Inferior parietal cortex (tissue), 1 donor: ENCODE data around the gene CACNA2D1.
"Not testable (repeated sequence)": the region's sequence is repeated elsewhere in the genome, so short reads cannot be mapped to it uniquely, and the experiment has no call there.

Experiments used
- DNase-seq: peaks from one replicate; pipeline ENCODE4 v3.0.0-alpha.2; 2016; ENCODE audit errors: extremely low spot score

Gene CACNA2D1

DNA sequence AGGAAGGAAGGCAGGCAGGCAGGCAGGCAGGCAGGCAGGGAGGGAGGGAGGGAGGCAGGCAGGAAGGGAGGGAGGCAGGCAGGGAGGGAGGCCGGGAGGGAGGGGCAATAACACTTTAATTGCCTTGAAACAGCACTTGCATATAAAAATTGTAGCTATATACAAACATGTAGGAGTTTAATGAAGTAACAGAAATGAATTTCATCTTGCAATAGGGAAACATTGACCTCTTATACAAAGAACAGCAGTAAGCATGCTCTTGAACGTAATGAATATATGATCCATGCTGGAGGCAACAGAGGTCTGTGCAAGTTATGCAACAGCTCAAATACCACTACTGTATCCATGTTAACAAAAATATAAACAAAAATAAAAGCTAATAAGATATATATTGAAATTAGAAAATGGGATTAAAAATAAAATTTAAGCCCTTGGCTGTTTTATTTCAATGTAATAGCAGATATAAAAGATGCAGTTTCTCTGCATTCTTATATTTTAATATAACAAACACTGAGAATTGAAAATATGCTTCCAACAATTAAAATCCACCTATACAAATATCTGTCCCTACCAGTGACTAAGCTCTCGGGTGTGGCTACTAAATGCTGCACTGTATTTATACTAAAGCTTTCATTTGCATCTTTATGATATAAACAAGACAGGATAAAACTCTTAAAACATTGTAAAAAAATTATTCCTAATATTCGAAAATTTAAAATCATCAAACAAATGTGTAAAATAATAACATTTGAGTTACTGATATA, 50.3 kb downstream of the CACNA2D1 start:
- no peak for DNase-seq

DNA sequence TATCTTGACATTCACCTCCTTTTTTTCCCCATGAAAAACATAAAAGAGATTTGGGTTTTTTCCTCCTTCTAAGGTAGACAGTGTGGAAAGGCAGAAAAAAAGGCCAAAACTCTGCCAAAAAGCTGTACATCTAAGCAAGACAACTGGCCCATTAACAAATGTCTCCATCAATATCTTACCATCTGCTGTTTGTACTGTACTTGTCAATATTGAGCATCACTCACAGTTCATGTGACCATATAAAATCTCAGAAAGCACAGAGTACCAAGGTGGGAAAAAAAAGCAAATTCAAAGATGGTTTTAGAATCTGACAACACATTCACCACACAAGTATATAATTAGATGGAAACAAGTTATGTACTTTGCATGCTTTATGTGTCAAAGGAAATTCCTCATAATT, 52.6 kb downstream of the CACNA2D1 start:
- no peak for DNase-seq

DNA sequence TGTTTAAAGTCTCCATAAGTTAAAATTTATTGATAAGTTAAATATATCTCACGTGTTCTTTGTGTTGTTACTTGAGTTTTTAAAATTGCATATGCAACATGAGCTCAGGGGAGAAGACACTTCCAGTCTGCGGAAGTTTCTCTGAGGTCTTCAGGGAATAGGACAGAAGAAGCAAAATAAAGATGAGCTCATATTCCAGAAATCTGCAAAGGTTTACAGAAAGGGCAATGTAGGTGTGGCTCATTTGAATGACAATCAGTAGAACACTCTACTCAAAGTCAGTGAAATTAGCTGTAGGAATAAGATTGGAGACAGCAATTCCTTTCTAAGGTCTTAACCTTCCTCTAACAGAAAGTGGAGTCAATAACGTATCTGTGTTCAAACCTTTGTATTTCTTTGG, 53.7 kb downstream of the CACNA2D1 start:
- DNase-seq, result no peak

DNA sequence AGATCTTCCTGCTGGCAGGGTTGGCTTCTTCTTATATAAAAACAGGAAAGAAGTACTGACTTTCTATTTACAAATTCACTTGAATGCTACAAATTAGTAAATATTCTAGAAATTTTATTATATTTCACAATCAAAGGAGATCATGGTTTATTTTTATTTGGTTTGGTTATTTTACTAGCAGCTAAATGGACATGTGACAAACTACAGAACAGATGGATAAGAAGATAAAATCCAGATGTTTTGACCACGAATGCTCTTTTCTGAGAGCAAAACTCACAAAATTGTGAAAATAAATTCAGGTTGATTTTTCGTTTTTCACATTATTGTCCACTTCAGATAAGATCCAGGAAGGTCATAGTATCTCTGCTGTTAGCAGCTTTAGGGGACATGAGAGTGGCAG, 55.4 kb downstream of the CACNA2D1 start:
- DNase-seq, result no peak

DNA sequence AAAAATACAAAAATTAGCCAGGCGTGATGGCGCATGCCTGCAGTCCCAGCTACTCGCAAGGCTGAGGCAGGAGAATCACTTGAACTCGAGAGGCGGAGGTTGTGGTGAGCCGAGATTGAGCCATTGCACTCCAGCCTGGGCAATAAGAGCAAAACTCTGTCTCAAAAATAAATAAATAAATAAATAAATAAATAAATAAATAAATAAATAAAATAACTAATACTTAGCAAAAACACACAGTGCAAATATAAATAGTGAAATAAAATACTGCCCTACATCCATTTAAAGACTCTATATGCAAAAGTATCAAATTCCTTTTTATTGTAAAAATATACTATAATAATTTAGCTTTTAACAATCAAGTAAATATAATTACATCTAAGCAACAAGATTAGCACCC, 57.0 kb downstream of the CACNA2D1 start:
- DNase-seq, result not testable (repeated sequence)

DNA sequence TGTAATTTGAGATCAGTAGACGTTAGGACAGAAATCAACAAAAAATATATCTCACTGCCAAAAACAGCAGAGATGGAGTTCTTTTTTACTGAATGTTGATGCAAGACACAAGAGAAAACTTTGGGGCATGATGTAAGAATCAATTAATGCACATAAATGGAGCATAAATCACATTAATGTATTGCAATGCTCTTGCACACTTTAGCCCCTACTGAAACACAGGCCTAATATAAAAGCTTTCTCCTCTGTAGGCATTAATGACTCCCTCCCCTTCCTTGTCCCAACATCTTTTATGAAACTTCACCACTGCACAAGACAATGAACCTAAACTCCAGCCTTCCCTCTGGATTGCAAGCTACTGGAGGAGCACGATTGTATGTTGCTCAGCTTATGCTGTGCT, 58.8 kb downstream of the CACNA2D1 start:
- DNase-seq, result no peak

DNA sequence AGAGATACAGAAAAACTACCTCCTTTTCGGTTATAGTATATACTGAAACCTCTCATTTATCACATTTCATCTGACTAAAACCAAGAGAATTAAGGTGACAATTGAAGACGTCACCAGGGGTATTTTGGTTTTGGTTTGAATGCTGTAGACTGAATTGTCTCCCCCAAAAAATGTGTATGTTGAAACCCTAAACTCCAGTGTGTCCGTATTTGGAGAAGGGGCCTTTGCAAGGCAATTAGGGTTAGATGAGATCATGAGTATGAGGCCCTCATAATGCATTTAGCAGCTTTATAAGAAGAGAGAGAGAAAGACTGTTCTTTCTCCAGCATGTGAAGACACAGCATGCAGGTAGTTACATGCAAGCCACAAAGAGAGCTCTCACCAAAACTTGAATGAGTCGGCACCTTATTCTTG, 59.5 kb downstream of the CACNA2D1 start:
- no peak for DNase-seq

DNA sequence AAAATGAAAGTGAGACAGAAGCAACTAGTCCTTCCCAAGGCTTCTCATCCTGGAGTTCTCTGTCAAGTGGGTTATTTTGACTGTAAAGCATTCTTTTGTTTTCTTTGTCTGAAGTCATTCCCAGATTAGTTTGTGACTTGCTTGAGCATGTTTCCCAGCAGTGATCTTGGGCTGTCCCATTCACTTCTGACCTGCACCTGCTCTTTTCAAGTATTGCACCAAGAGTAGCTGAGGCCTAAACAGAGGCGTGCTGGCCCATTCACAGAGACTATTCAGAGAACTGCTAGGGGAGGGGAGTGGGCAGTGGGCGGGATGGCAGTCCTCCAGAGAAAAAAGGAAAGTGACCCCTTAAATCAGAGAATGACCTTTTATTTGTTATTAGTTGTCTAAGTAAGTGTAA, 61.3 kb downstream of the CACNA2D1 start:
- DNase-seq, result no peak

DNA sequence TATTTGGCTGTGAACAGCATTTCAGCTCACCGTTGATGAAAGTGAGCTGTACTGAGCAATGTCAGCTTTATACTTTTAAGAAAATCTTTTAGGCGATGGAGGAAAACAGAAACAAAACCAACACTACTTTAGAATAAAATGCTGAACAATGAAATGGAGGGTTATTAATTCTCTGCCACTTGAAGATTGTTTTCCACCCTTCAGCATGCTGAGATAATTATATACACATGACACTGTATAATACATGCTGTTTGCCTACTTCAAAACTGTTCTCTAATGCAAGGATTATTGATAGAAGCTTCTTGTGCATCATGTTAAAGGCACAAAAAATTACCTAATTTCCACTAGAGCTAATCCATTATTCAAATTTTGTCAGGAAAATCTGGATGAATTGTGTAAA, 66.8 kb downstream of the CACNA2D1 start:
- DNase-seq, result no peak

DNA sequence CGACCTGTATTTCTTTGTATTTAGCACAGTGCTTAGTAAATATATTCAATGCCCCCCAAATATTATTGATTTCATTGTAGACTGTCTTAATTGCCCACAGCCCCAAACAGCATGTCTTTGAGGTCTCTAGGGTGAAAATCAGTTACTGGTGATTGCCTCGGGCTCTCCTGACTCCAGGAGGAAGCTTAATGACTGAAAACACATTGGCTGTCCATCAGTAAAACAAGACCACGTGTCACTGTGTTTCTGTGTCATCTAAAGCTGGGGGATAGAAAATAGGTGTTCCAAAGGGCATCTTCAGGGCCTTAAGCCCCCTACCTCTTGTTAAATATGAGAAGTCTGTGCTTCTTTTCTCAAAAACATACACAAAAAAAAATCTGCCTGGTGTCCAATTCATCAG, 67.9 kb downstream of the CACNA2D1 start:
- no peak for DNase-seq

DNA sequence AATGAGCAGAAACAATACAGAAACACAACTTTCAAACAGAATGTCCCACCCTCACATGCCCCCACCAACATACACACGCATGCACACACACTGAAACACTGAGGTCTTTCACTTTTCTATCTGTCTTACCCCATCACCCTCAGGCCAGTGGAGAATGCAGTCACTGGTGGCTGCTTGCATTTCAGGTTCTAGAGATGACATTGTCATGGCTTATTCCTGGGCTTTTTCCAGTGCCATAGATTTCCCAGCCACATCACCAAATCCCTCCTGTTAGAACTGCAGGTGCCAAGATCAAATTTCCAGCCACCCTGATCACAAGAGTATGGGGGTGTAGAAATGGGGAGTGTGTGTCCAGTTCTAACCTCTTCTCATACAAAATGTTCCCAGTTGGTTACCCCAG, 68.4 kb downstream of the CACNA2D1 start:
- no peak for DNase-seq

DNA sequence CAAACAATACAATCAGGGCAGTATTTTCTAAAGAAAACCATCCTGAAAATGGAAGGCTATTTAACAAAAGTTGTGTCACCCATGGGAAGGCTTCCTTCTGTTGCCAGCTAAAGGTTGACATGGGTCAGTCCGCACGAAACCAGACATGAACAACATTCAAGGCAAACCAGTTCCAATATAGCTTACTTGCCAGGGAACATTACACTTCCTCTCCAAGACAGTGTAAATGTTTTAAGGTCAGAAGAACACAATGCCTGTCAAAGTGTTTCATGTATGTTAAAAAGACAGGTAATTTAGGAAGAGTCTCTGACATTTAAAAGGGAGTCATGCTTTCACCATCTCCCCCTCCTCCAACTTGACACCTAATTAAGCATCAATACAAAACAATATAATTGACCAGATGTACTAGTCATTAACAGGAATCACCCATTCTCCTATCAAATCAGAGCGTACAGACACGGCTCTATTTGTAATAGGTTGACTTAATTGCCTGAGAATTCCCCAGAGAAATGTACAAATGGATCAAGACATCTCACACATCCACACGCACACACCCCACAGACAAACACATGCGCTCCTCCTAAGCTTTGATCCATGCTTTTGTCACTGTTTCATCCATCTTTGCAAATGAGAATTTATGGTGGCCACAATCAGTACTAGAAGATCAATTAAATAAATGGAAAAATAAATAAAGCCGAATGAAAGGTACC, 69.5 kb downstream of the CACNA2D1 start:
- DNase-seq, result no peak

DNA sequence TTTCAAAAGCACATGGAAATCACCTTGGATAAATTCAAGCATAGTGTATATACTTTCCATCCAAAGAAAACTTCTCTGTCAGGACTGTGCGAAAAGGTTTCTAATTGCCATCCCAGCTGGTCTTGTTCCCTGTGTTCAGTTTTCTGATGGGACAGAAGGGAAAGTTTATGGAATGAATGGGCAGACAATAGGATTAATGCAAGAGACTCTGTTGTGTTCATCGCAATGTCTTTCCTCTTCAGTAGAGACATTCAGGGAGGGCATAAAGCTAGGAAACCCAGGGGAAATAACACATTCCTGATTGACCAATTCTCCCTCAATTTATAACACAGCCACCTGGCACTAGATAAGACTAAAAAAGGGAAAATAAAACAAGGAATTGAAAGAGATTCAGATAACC, 78.9 kb downstream of the CACNA2D1 start:
- DNase-seq, result no peak

DNA sequence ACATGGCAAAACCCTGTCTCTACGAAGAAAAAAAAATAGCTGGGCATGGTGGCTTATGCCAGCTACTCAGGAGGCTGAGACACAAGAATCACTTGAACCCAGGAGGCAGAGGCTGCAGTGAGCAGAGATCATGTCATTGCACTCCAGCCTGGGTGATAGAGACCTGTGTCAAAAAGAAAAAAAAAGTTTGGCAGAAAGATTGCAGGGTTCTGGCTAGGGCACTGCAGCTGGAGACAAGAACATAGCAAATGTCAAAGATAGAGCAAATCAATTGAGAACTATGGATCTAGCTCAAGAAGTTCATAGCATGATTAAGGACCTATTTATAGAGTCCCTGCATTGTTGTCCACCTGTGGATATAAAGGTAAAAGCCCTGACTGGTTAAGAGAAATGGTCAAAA, 79.5 kb downstream of the CACNA2D1 start:
- DNase-seq, result no peak

DNA sequence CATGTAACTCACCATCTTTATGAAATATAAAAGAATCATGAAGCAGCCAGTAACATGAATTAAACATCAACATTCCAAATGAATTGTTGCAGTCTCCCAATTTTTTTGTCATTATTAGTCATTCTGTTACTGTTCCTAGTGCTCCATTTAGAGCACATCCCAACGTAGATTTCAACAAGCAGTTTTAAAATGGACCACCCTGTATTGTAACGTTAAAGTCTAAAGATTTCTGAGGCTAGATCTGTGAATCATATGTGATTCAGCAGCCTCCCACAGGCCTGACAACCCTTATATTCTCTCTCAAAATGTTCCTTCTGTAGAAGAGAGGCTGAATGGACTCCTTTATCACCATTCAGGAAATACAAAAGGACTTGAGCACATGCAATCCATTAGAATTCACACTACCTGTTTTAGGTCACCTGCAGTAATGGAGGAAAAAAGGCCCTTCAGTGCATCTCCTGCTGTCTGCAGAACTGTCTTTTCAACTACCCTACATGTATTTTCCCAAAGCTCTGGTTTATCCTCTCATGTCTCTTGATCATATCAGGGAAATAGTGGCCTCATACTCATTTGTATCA, 81.4 kb downstream of the CACNA2D1 start:
- DNase-seq, result peak; percentile 48

DNA sequence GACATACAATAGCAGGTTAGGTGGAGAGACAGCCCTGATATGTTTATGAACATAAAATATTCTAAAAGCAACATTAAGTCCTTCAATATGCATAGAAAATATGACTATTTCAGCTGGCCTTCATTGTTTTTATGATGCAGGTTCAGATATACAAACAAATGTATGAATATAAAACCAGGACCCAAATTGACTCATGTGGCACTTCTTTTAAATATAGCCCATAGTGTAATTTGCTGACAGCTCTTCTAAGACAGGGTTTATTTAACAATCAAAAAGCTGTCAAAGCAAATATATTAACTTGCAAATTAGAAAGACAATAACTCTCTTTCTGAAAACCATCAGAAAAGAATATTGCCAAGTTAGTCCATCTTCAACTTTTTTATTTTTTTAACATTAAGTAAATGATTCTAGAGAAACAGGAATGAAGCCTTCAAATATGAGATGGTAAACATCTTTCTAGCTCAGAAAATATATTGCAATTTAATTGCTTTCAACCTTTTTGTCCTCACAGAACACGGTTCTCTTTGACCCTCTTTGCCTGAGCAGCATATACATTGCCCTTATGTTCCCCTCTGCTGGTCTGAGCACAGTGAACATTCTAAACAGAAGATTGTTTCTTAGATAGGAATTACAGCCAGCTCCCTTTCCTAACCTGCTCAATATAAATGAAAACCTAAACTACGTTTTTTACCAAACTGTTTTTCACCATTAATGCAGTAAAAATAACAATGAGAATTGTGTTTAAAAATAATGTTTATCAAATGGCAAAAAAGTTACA, 82.8 kb downstream of the CACNA2D1 start:
- no peak for DNase-seq

DNA sequence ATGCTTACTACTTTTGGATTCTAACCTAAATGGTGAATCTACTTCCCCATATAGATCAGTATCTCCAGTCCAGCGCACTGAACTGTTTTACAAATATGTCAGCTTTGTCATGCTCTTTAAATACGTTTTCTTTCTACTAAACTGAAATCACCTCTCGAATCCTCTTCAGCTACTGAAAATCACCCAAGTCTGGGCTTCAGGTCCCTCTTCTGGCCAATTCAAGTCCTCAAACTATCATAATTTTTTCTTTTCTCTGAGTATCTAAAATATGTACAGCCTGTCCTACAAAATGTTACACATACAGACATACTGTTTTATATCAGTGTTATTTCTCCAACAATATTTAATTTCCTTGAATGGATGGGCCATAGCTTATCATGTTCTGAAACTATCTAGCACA, 84.2 kb downstream of the CACNA2D1 start:
- DNase-seq, result no peak

DNA sequence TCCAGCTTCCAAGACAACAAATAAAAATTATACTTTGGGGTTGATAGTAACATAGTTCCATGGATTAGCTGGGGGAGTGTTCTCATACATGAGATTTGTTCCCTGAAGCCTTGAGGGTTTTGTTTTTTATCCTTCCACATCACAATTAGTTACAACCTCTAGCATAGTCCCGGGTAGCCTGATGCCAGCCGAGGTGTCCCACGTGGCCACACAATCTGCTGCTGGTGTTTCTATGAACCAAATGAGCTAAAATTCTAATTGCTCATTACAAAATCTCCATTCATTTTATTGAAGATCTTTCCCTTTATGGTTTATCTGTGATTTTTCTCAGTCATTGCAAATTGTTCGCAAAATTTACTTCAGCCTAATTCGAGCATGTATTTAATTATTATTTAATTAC, 84.7 kb downstream of the CACNA2D1 start:
- DNase-seq, result no peak

DNA sequence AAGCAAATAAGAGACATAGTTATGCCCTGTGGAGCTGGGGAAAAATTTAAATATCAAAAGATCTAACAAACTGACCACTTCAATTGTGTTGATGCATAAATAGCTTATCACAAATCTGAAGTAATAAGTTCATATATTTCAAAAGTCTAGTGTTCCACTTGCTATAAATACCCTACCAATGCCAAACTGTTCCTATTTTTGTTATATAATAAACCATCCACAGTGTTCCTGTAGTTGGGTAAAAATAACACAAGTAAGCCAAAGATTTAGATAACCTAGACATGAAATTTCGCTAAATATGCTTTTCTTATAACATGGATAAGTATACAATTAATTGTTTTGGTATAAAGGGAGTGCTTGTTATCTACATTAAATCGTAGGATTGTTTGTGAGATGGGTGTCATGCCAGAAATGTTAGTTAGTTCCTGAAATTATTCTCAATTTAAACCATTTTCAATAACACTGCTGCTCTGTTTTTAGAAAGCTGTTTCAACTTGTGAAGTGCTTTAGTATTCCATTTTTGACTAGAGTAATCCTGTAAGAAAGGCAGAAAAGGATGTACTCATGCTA, 85.5 kb downstream of the CACNA2D1 start:
- peak; percentile 57 for DNase-seq

DNA sequence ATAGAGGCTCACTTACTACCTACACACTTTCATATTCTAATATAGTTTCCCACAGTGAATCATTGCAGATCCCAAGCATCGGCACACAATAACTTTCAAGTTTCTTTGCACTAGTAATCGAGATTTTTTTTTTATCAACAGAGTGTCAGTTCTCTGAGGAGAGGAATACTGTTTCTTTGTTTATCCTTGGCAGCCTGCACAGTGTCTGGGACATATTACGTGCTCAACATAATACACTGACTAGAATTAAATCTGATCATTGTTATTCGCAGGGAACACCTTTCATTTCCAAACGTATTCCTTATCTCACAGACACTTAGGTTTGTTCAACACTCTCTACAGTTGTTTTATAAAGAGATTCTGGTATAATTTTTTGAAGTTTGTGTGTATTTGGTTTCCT, 95.3 kb downstream of the CACNA2D1 start:
- DNase-seq, result no peak

DNA sequence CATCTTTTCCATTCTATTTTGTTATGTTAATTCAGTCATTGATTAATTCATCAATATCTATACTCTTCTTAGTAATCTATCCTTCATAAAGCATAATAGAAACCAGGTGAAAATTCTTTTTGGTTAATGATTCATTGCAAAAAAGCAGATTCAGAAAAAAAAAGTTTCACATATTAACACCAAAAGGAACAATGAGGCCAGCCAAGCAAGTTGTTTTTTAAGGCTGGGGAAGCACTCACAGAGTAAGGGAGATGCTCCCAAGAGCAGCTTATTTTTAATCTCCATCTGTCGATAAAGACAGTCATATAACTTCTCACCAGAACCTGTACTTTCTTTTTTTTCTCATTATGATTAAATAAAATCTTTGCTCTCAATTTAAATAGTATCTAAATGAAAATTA, 95.8 kb downstream of the CACNA2D1 start:
- DNase-seq, result no peak

DNA sequence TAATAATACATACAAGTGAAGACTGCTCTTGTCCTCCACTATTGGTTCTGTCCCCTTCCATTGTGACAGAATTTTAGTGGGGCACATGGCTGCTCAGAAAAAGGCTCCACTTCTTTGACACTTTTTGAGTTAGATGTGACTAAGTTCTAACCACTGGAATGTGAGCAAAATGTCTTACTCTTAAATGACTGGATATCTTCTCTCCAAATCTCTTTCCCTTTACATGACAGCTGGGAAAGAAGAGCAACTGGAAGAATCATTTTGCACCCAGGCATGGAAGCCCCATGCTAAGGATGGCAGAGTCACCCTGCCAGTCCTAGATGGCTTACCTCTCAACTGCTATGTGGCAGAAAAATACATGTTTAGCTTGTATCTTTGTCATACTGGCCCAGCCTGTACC, 97.7 kb downstream of the CACNA2D1 start:
- DNase-seq, result no peak
